Tibial nerve (tissue), 4 donors: ENCODE results near the gene MAPT.

Experiments used
- EP300 ChIP-seq, 2 donors: sonication (generic); formaldehyde crosslinking; IDR thresholded peaks; one replicate each; pipeline ENCODE4 v1.6.1; 2017; ENCODE audit warnings: antibody characterized with exemption in 2 of 2, mild to moderate bottlenecking in 1 of 2
- POLR2A ChIP-seq, 2 donors: fragments of 450-650 bp; IDR thresholded peaks; one replicate each; pipeline ENCODE4 v1.6.1; 2017; ENCODE audit warnings: antibody characterized with exemption in 2 of 2, mild to moderate bottlenecking in 2 of 2, moderate library complexity in 2 of 2
- TF ChIP-seq, protein P1 (sequence below), 5 experiments: fragments of 200-600 bp in 3 of 5; fragments of 450-650 bp in 2 of 5; sonication (generic) in 3 of 5; IDR thresholded peaks; one replicate each; pipeline ENCODE4 v1.5.1; 2016 to 2019; ENCODE audit warnings: antibody characterized with exemption in 5 of 5, mild to moderate bottlenecking in 3 of 5, moderate library complexity in 2 of 5

DNA sequence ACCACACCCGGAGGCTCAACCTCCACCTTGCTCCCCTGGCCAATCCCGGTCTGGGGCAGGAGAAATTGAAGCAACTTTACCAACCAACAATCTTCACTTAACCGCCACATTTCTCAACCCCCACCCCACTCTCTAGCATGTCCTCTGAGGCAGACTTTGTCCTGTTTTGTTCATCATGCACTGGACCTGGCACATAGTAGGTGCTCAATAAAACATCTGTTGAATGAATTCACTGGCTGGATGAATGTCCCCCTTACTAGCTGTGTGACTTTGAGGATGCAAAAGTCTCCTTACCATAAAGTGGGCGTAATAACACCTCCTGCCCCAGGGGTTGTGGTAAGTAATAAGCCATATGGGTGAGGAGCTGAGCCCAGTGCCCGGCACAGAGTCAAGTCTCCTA, 43.9 kb upstream of the MAPT start:
- TF ChIP-seq POLR2A (IDR thresholded peaks at IDR 0.05) (no peak), EP300 (IDR thresholded peaks at IDR 0.05) (no peak)
- TF ChIP-seq, protein P1, sequence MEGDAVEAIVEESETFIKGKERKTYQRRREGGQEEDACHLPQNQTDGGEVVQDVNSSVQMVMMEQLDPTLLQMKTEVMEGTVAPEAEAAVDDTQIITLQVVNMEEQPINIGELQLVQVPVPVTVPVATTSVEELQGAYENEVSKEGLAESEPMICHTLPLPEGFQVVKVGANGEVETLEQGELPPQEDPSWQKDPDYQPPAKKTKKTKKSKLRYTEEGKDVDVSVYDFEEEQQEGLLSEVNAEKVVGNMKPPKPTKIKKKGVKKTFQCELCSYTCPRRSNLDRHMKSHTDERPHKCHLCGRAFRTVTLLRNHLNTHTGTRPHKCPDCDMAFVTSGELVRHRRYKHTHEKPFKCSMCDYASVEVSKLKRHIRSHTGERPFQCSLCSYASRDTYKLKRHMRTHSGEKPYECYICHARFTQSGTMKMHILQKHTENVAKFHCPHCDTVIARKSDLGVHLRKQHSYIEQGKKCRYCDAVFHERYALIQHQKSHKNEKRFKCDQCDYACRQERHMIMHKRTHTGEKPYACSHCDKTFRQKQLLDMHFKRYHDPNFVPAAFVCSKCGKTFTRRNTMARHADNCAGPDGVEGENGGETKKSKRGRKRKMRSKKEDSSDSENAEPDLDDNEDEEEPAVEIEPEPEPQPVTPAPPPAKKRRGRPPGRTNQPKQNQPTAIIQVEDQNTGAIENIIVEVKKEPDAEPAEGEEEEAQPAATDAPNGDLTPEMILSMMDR (IDR thresholded peaks at IDR 0.05) = no peak
